IgD-negative memory B cell (primary cell): ENCODE data around the gene ALPP. TPM values are rescaled to one million over a fixed set of nuclear protein-coding genes. Genes with fewer than 3 reads are reported as not detected.
"Not testable (repeated sequence)": the region's sequence is repeated elsewhere in the genome, so short reads cannot be mapped to it uniquely, and the experiment has no call there.

Experiments used
- H3K27ac Mint-ChIP-seq, 3 donors: one replicate each; pipeline ENCODE4 v1.8.0; 2020 to 2022; ENCODE audit warnings: mild to moderate bottlenecking in 3 of 3, mixed read lengths in 3 of 3, moderate library complexity in 1 of 3
- H3K27me3 Mint-ChIP-seq: one replicate; pipeline ENCODE4 v1.8.0; 2021; ENCODE audit warnings: mixed read lengths
- H3K36me3 Mint-ChIP-seq: one replicate; pipeline ENCODE4 v1.8.0; 2020; ENCODE audit warnings: mild to moderate bottlenecking, mixed read lengths
- H3K4me1 Mint-ChIP-seq, 3 donors: one replicate each; pipeline ENCODE4 v1.8.0; 2020 to 2022; ENCODE audit warnings: mixed read lengths in 3 of 3, mild to moderate bottlenecking in 1 of 3
- H3K4me3 Mint-ChIP-seq, 4 donors: one replicate each; pipeline ENCODE4 v1.8.0; 2020 to 2022; ENCODE audit warnings: mild to moderate bottlenecking in 4 of 4, mixed read lengths in 4 of 4, moderate library complexity in 3 of 4
- H3K9me3 Mint-ChIP-seq, 3 donors: one replicate each; pipeline ENCODE4 v1.8.0; 2020 to 2021; ENCODE audit warnings: mixed read lengths in 3 of 3, mild to moderate bottlenecking in 1 of 3
- polyA plus RNA-seq: library from polyadenylated mRNA; unstranded; fragments of 300-500 nt; fragmentation: Illumina TruSeq; gene quantifications from one replicate; pipeline ENCODE4 v1.2.3, GENCODE V29; 2021

ALPP gene
- polyA plus RNA-seq, 1 donor from 2014 or later, result not detected

DNA sequence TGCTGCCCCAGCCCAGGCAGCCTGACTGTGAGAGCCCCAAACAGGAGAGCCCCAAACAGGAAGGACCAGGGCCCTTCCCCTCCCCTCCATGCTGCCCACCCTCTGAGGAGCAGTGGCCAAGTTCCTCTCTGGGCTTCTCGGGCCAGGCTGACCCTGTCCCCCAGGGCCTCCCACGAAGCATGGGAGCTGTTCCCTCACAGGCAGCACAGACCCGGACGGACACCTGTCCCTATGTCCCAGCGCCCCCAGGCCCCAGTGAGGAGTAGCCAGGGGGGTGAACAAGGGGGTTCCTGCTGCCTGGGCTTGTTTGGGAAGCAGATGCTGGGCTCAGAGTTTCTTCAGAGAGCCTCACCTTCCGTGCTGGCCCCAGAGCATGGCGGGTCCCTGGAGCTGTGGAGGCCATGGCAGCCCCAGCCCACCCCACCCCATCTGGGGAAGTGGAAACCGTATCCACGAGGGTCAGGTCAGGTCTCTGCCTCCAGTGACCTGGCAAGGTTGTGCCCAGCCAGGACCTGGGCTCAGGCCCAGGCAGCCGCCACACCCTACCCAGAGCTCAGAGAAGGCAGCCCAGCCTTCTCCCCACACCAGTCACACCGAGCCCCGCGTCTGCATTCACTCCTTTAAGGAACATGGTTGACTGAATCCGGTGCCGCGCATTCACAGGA is 40.3 kb upstream of the ALPP start:
- not testable (repeated sequence) for H3K36me3 Mint-ChIP-seq, H3K27ac Mint-ChIP-seq, H3K27me3 Mint-ChIP-seq, H3K4me3 Mint-ChIP-seq, H3K9me3 Mint-ChIP-seq, H3K4me1 Mint-ChIP-seq

DNA sequence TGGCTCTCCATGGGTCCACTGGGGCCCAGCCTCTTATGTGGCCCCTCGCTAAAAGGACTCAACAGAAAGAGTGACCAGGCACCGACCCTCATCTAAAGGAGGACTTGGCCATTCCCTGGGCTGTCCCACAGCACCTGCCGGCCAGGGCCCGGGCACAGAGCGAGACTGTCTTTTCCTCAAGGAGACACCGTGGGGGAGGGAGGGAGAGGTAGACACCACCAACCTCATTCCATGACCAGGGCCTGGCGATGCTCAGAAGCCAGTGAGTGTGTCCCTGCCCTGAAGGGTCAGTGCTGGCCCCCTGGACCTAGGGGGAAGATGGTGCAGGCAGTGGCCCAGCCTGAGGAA is 39.8 kb upstream of the ALPP start:
- H3K27ac Mint-ChIP-seq, result peak overlapping the region in 1 of 3 donors; percentile 58
- H3K36me3 Mint-ChIP-seq, result no peaks in the 10 kb centered on the region
- no peaks in the 10 kb centered on the region for H3K4me1 Mint-ChIP-seq
- H3K27me3 Mint-ChIP-seq, result no peaks in the 10 kb centered on the region
- H3K9me3 Mint-ChIP-seq, result no peaks in the 10 kb centered on the region
- no peak overlapping the region for H3K4me3 Mint-ChIP-seq

DNA sequence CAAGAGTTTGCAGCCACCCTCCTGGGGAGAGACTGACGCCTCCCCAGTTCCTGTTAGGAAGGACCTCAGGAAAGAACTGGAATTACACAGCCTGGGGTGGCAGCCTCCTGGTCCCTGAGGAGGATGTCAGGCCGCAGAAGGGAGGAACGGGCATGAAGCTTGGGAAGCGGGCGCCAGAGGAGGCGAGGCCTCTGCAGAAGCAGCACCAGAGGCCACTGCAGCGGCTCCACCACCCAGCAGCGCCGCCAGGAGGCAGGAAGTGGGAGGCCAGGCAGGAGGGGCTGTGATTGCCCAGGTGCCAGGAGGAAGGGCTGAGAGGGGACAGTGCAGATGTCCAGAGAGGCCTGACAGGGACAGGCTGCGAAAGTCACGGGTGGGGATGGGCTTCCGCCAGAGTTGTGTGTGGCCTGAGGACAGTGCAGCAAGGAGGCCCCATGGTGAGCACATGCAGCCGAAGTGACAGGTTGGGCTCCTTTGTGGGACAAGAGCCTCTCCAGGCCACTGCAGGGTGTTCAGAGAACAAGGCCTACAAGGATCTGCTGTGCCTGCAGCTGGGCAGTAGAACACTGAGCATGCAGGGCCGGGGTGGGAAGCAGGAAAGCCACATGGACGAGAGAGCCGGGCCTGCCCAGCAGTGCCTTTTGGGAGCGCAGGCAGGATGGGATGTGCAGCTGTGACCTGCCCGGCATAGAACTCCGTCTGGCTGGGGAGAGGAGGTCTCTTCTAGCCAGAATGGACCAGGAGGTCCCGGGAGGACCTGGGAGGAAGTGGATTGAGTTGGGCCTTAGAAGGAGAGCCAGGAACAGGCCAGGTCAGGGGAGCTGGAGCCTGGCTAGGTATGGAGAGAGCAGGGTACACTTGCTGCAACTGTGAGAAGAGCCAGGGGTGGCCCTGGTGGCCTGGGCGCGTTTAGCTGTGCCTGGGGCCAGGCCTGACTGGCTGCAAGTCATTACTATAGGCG is 39.1 kb upstream of the ALPP start:
- Mint-ChIP-seq H3K27me3 (no peaks in the 10 kb centered on the region), H3K9me3 (no peaks in the 10 kb centered on the region), H3K36me3 (no peaks in the 10 kb centered on the region), H3K27ac (peak overlapping the region in 2 of 3 donors; percentile 58 to 83), H3K4me3 (peak overlapping the region in 1 of 4 donors; percentile 52), H3K4me1 (no peaks in the 10 kb centered on the region)

DNA sequence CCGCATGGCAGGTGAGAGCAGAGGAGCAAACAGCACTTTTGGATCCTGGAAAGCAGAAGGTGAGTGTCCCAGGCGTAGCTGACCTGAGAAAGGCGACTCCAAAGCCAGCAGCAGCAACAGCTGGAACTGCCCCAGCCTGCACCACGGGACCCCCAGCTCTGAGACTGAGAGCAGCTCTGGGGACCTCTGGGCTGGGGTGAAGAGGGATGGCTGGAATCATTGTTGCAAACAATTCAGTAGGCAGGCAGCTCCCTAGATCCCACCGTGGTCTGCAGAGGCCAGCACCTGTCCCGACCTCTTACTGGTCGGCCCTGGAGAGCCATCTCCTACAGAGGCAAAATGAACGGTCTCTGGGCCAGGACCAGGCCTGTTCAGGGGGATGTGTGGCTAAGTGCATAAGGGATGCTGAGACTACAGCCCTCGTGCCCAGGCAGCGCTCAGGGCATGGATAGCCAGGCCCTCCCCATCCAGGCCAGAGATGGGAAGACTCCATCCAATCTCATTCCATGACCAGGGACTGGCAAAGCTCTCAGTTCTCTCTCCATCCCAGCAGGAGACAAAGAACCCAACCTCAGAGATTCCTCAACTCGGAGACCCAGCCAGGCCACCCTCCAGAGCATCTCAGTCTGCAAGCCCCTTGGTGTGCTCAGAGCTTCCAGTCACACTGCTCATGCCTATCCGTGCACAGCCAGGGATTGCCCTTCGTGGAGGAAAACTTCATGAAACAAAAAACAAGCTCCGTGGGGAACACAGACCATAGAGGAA is 38.2 kb upstream of the ALPP start:
- H3K27ac Mint-ChIP-seq, result no peak overlapping the region
- H3K27me3 Mint-ChIP-seq, result no peaks in the 10 kb centered on the region
- no peaks in the 10 kb centered on the region for H3K4me1 Mint-ChIP-seq
- no peaks in the 10 kb centered on the region for H3K36me3 Mint-ChIP-seq
- H3K4me3 Mint-ChIP-seq, result no peak overlapping the region
- no peaks in the 10 kb centered on the region for H3K9me3 Mint-ChIP-seq

DNA sequence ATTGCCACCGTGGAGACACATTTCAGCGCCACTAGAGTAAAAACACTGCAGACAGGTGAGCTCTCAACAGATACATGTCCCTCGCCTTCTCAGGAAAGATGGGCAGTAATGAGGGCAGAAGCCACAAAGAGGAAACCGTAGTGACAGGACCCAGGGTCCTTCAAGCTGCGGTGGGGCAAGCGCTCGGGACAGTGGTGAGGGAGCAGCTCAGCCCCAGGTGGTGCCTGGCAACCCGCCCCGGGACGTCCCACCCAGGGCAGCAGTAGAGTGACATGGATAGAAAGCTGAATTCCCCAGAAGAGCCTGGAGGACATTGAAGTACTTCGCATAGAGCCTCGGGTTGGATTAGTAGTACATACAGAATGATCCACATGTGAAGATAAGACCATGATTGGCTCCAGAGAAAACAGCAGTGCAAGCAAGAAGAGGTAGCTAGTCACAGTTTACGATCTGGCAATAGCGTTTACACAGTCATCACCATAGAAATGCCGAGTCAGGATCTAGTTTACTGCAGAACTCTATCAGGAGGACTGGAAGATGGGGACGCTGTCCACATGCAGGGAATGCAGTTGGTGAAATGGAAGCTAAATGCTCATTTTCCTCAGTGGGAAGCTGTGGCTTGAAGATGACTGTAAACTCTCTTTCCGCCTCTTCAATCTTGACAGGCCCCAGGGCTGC is 37.4 kb upstream of the ALPP start:
- Mint-ChIP-seq H3K27me3 (no peaks in the 10 kb centered on the region), H3K9me3 (no peaks in the 10 kb centered on the region), H3K4me1 (no peaks in the 10 kb centered on the region), H3K36me3 (no peaks in the 10 kb centered on the region), H3K4me3 (no peak overlapping the region), H3K27ac (no peak overlapping the region)

DNA sequence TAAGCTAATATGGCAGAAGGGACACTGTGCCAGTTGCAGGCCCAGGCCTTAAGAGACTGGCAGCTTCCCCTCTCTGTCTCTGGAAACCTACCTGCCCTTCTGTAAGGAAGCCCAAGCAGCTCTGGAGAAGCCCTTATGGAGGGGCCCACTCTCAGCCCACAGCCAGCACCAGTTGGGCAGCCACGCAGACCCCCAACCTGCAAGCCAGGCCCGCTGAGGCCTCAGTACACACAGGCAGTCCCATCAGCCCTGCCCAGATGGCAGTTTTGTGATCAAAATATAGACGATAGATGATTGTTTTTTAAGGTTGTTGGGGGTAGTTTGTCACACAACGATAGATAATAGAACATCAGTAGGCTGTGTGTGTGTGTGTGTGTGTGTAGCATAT is 36.8 kb upstream of the ALPP start:
- Mint-ChIP-seq H3K4me3 (no peak overlapping the region), H3K9me3 (peaks cover 0 to under 1% (median 0%) of the 10 kb centered on the region in 3 donors), H3K36me3 (no peaks in the 10 kb centered on the region), H3K4me1 (no peaks in the 10 kb centered on the region), H3K27ac (no peak overlapping the region), H3K27me3 (no peaks in the 10 kb centered on the region)

DNA sequence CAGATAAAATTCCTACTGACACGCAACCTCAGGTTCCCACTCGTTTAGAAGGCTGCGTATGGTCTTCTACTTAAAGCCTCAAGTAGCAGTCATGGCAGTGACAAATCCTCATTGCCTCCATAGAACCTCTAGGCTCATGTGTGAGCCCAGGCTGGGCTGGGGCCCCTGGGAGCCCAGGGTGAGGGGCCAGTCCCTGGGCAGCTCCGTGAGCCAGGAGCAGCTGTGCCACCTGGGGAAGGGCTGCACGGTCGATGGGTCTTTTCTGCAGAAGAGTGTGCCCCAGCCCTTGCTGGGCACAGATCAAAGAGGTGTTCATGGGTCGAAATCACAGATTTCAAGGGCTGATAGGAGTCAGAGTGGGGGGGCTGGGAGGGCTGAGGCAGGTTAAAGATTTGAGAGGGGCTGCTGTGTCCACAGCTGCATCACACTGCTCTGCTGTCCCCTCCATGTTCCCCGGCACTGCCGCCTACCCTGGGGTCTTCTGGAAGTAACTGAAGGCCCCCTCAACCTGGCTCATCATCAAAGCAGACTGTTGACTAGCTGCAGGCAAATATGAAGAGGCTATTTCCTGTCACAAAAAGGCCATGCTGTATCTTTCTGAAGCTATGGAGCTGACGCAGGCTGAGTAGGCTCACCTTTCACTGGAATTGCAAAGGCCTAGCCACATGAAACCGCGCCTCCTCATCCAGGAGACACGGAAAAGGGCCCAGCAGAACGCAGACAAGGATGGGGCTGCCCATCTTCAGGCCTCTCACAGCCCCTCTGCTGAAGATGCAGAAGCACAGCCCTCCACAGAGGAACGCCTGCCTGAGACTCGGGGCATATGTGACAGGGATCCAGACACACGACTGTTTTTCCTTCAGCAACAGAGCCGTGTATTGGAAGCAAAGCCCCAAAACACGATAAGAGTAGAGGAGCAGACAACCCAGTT is 35.7 kb upstream of the ALPP start:
- no peaks in the 10 kb centered on the region for H3K4me1 Mint-ChIP-seq
- peaks cover 0 to 3% (median 0%) of the 10 kb centered on the region in 3 donors for H3K9me3 Mint-ChIP-seq
- no peak overlapping the region for H3K27ac Mint-ChIP-seq
- no peaks in the 10 kb centered on the region for H3K27me3 Mint-ChIP-seq
- no peaks in the 10 kb centered on the region for H3K36me3 Mint-ChIP-seq
- H3K4me3 Mint-ChIP-seq, result no peak overlapping the region

DNA sequence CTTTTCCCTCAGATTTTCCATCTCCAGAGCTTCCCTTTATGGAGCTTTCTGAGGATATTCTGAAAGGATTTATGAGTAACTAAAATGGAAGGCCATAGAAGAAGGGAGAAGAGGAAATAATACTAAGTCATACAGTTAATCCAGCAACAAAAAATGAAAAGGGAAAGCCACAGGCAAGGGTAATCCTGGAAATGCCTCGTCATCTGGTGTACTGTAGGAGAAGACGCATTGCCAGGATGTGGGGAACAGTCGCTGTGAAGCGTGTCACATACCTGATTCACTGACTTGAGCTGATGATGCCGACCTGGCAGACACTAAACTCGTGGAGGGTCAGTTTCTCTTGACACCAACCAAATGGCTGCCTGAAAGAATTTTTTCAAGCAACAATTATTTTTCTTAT is 34.7 kb upstream of the ALPP start:
- no peaks in the 10 kb centered on the region for H3K36me3 Mint-ChIP-seq
- H3K27me3 Mint-ChIP-seq, result no peaks in the 10 kb centered on the region
- no peak overlapping the region for H3K27ac Mint-ChIP-seq
- no peak overlapping the region for H3K4me3 Mint-ChIP-seq
- H3K4me1 Mint-ChIP-seq, result no peaks in the 10 kb centered on the region
- peaks cover 0 to 3% (median 0%) of the 10 kb centered on the region in 3 donors for H3K9me3 Mint-ChIP-seq

DNA sequence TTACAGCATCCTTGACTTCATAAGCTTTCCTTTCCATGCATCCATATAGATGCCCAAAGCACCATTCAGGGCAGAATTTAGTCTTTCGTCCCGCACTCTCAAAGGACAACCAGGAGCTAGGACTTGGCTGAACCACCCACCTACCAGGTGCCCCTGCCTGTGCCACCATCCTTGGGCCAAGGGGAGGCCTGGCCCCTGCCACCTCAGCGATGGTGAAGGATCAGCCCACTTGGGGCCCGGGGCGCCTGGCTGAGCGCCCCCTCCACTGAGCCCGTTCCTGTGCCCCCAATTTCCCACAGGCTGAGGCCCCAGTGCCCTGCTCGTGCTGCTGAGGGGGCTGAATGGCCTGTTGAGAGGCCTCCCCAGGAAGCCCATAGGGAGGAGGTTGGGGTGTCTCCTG is 33.3 kb upstream of the ALPP start:
- Mint-ChIP-seq H3K4me3 (no peak overlapping the region), H3K27ac (no peak overlapping the region), H3K4me1 (no peaks in the 10 kb centered on the region), H3K27me3 (peaks cover 3% of the 10 kb centered on the region), H3K9me3 (peaks cover 0 to 3% (median 0%) of the 10 kb centered on the region in 3 donors), H3K36me3 (no peaks in the 10 kb centered on the region)

DNA sequence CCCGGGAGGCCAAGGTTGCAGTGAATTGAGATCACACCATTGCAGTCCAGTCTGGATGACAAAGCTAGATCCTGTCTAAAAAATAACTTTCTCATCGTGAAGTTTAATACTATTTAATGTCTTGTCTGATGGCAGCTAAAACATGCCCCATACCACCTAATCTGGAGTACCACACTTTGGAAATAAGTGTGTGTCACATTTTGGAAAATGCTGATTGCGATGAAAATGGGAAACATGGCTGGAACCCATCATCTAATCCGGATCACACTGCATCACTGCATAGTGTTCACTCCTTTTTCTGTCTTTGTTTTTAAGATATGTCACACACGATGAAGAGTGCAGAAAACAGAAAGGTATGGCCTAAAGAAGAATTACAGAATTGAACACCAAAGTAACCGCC is 31.2 kb upstream of the ALPP start:
- H3K4me1 Mint-ChIP-seq, result no peaks in the 10 kb centered on the region
- H3K4me3 Mint-ChIP-seq, result no peak overlapping the region
- peaks cover 0 to 3% (median 0%) of the 10 kb centered on the region in 3 donors for H3K9me3 Mint-ChIP-seq
- no peak overlapping the region for H3K27ac Mint-ChIP-seq
- peaks cover 5% of the 10 kb centered on the region for H3K27me3 Mint-ChIP-seq
- H3K36me3 Mint-ChIP-seq, result no peaks in the 10 kb centered on the region

DNA sequence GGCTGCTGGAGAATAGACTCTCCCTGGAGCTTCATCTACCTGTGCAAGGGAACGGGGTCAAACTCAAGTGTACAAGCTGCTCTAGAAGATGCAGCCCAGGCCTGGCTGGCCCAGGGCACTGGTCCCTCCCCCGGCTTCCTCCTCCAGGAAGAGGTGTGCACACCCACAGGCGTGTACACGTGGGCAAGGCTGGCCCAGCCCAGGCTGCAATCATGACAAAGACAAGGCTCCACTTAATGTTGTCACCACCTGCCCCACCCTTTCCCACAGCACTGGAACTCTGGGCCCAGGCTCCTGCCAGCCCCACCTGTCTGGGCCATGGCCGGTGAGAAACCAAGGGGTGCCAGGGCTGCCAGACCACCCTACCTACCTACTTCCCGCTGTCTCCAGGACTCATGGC is 29.6 kb upstream of the ALPP start:
- peaks cover 13% of the 10 kb centered on the region for H3K27me3 Mint-ChIP-seq
- peaks cover 0 to 2% (median 0%) of the 10 kb centered on the region in 3 donors for H3K4me1 Mint-ChIP-seq
- no peak overlapping the region for H3K4me3 Mint-ChIP-seq
- no peak overlapping the region for H3K27ac Mint-ChIP-seq
- H3K9me3 Mint-ChIP-seq, result peaks cover 0 to 3% (median 0%) of the 10 kb centered on the region in 3 donors
- no peaks in the 10 kb centered on the region for H3K36me3 Mint-ChIP-seq

DNA sequence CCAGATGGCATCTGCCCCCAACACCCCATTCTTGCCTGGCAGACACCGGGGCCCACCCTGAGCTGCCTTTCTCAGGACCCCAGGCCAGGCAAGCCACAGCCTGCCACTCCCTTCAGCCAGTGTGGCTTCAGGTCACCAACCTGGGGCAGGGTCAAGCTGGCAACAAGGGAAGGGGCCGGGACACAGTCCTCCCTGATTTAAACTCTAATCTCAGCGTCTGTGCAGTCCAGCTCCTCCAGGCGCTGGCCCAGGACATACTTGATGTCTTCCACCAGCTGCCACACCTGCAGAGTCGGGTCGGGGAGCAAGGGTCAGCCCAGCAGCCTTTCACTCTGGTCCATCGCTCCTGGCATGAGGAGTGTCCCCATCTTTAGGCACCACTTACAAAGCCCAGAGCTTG is 29.0 kb upstream of the ALPP start:
- Mint-ChIP-seq H3K27me3 (peaks cover 15% of the 10 kb centered on the region), H3K4me3 (no peak overlapping the region), H3K4me1 (peaks cover 0 to 2% (median 0%) of the 10 kb centered on the region in 3 donors), H3K9me3 (peaks cover 0 to 3% (median 0%) of the 10 kb centered on the region in 3 donors), H3K36me3 (no peaks in the 10 kb centered on the region), H3K27ac (no peak overlapping the region)

DNA sequence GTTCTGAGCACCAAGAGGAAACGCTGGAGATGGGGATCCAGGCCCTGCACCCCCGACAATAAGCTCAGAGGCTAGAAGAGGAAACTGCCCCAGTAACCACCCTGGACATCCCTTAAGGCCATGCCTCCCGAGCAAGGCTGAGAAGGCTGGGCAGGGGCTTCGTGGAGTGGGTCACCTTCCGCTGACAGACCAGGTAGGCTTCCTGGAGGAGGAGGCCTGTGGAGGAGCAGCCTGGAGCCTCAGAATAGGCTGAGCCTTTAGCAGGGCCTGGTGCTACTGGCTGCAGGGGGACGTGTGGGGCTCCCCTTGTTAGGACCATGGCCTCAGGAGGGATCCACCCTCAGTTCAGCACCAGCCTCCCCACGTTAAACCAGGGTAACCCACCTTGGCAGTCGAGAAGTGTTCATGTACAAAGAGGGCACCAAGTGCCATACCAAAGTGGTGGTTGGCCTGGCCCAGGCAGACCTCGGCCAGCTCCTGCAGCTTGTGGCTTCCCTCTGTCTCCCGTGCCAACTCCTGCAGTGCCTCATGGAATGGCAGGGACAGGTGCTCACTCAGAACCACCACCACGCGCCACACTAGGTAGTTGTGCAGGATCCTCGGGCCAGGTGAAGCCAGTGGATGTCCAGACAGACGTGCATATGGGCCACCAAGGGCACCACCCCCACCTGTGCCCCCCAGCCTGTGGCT is 28.5 kb upstream of the ALPP start:
- peaks cover 0 to 3% (median 0%) of the 10 kb centered on the region in 3 donors for H3K9me3 Mint-ChIP-seq
- peaks cover 20% of the 10 kb centered on the region for H3K27me3 Mint-ChIP-seq
- no peak overlapping the region for H3K27ac Mint-ChIP-seq
- H3K36me3 Mint-ChIP-seq, result no peaks in the 10 kb centered on the region
- peaks cover 0 to 2% (median 0%) of the 10 kb centered on the region in 3 donors for H3K4me1 Mint-ChIP-seq
- no peak overlapping the region for H3K4me3 Mint-ChIP-seq
